Brain microvascular endothelial cell (primary cell): Measurements from ENCODE around the gene LRRC40.

Experiments used
- DNase-seq: peaks from one replicate; pipeline ENCODE4 v3.0.0-alpha.2; 2020
- H3K27ac ChIP-seq: fragments of 250-450 bp; sonication (Bioruptor Pico); 2 replicates; pipeline ENCODE4 v1.5.1; 2020; ENCODE audit warnings: mild to moderate bottlenecking, moderate library complexity
- H3K27me3 ChIP-seq: fragments of 250-450 bp; sonication (Bioruptor Pico); replicated peaks from 2 replicates; pipeline ENCODE4 v1.5.1; 2020; ENCODE audit warnings: mild to moderate bottlenecking
- H3K36me3 ChIP-seq: fragments of 250-450 bp; sonication (Bioruptor Pico); replicated peaks from 2 replicates; pipeline ENCODE4 v1.5.1; 2020; ENCODE audit warnings: mild to moderate bottlenecking
- H3K4me3 ChIP-seq: 2 replicates; pipeline ENCODE4 v1.5.1; 2011; ENCODE audit warnings: low read depth, mild to moderate bottlenecking, control low read depth, low read length, moderate library complexity
- in situ Hi-C: cut with HindIII; loops from 2 replicates; pipeline ENCODE4 v1.10.0; 2017; ENCODE audit warnings: low sequenced_read_pairs, low pct_ligation_motif_present
- TF ChIP-seq, protein P1 (sequence below): IDR thresholded peaks from 2 replicates; pipeline ENCODE4 v1.5.1; 2011; ENCODE audit warnings: low read depth, mild to moderate bottlenecking, moderate library complexity, low read length, control low read depth, inconsistent platforms; ENCODE audit errors: missing control alignments

Gene LRRC40

DNA sequence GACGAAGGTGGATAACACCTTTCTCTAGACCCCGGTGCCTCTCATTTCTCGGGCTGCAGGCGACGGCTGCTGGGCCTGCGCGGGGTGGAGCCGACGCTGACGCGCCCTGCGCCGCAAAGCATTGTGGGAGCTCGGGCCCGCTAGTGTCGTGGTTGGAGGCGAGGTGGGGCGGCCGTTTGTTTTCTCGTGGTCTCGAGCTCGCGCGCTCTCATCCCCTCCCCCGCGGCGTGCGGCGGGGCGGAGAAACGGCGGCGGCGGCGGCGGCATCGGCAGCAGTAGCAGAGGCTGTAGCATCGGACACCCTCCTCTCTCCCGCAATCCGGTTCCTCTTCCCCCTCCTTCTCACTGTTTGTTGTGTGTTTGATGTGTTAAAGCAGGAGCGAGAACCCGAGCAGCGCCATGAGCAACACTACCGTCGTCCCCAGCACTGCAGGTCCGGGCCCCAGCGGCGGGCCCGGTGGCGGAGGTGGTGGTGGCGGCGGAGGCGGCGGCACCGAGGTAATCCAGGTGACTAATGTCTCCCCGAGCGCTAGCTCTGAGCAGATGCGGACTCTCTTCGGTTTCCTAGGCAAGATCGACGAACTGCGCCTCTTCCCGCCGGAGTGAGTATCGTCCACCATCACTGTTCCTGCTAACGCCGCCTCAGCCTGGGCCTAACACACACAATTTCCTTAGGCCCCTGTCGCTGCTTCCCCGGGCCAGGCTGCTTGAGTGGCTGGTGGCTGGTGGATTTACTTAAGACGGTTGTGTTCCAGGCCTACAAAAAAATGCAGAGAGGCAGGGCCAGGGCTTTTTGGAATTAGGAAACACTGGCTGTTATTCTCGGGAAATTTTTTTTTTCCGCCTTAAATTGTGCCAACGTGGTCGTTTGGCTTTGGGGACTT is 16.1 kb upstream of the LRRC40 start, which contains the start of gene SRSF11:
TSS of gene SRSF11 (plus strand) at position 143 of the 884 bp plus-strand sequence. CDS start at position 400, 257 bp downstream.
- TF ChIP-seq, protein P1, sequence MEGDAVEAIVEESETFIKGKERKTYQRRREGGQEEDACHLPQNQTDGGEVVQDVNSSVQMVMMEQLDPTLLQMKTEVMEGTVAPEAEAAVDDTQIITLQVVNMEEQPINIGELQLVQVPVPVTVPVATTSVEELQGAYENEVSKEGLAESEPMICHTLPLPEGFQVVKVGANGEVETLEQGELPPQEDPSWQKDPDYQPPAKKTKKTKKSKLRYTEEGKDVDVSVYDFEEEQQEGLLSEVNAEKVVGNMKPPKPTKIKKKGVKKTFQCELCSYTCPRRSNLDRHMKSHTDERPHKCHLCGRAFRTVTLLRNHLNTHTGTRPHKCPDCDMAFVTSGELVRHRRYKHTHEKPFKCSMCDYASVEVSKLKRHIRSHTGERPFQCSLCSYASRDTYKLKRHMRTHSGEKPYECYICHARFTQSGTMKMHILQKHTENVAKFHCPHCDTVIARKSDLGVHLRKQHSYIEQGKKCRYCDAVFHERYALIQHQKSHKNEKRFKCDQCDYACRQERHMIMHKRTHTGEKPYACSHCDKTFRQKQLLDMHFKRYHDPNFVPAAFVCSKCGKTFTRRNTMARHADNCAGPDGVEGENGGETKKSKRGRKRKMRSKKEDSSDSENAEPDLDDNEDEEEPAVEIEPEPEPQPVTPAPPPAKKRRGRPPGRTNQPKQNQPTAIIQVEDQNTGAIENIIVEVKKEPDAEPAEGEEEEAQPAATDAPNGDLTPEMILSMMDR = no peak
- Histone ChIP-seq H3K4me3 (peak within 1 kb of the TSS; percentile 72), H3K27me3 (no peaks in the 10 kb centered on the region), H3K27ac (peak within 1 kb of the TSS; percentile 89), H3K36me3 (peaks cover 26% of the 10 kb centered on the region)
- in situ Hi-C loops = no loop called here
- peak; percentile 94 for DNase-seq

DNA sequence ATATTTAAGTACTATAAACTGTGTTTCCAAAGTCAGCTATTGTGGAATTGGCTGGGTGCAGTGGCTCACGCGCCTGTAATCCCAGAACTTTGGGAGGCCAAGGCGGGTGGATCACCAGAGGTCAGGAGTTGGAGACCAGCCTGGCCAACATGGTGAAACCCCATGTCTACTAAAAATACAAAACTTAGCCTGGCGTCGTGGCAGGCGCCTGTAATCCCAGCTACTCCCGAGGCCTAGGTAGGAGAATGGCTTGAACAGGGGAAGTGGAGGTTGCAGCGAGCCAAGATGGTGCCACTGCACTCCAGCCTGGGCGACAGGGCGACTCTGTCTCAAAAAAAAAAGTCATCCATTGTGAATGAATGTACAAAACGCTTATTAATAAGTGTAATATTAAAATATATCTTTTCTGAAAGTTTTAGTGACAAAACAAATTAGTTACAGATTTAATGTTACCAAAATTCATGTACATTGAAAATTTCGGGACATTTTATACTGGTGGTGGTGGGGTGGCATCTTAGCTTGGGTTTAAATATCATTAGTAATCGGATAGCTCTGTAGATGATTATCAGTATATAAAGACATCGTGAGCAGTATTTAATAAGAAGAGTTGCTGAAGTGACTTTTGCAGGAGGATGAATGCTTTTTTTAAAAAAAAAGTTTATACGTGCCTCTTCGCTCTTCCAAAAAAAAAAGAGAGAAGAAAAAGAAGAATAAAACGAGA is 15.3 kb upstream of the LRRC40 start:
- Histone ChIP-seq H3K36me3 (peaks cover 28% of the 10 kb centered on the region), H3K27ac (peak overlapping the region; percentile 89), H3K4me3 (peak overlapping the region; percentile 72), H3K27me3 (no peaks in the 10 kb centered on the region)
- in situ Hi-C loops = no loop called here
- TF ChIP-seq, protein P1 = no peak
- no peak for DNase-seq

- no peak for DNase-seq
- H3K27me3 ChIP-seq = no peaks in the 10 kb centered on the region
- H3K27ac ChIP-seq = no peak overlapping the region
- TF ChIP-seq, protein P1 = no peak
- H3K4me3 ChIP-seq = no peak overlapping the region
- H3K36me3 ChIP-seq = peaks cover 27% of the 10 kb centered on the region
- in situ Hi-C loops = no loop called here
Measured at GRCh38 chr1:70220015-70220414, 14.6 kb upstream of the LRRC40 start.

DNA sequence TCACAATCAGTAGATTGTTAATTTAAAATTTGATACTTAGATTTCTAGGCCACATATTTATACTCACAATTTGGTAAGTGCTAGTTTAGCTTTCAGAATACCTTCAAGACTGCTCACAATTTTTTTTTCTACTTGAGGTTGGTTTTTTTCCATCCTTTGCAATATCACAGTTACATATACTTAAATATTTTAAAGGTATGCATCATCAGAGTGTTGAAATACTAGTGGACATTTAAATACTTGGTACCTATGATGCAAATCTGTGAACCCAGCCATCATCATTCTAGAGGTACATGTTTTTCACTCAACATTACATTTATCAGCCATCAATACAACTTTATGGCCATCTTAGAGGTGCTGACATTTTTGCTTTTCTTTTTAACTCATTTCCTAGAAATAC is 6.2 kb upstream of the LRRC40 start:
- Histone ChIP-seq H3K36me3 (peaks cover 16% of the 10 kb centered on the region), H3K4me3 (no peak overlapping the region), H3K27ac (no peak overlapping the region), H3K27me3 (no peaks in the 10 kb centered on the region)
- DNase-seq = no peak
- in situ Hi-C loops = no loop called here
- TF ChIP-seq, protein P1 = no peak

GRCh38 chr1:70210820-70211219 is 5.4 kb upstream of the LRRC40 start:
- in situ Hi-C loops = no loop called here
- Histone ChIP-seq H3K27ac (no peak overlapping the region), H3K36me3 (peaks cover 15% of the 10 kb centered on the region), H3K4me3 (no peak overlapping the region), H3K27me3 (no peaks in the 10 kb centered on the region)
- TF ChIP-seq, protein P1 = no peak
- no peak for DNase-seq
